Heart left ventricle (tissue), 13 donors: Measurements from ENCODE around the gene DMD.

Experiments used
- CTCF ChIP-seq, 12 donors: fragments of 200-600 bp; sonication (generic) in 4 of 12; IDR thresholded peaks; one replicate each; pipeline versions ENCODE4 v1.5.0 to v1.8.0; 2018 to 2022; ENCODE audit warnings: antibody characterized with exemption in 12 of 12, mild to moderate bottlenecking in 5 of 12
- POLR2A ChIP-seq, 2 donors: fragments of 450-650 bp; IDR thresholded peaks; one replicate each; pipeline ENCODE4 v1.6.1; 2017; ENCODE audit warnings: antibody characterized with exemption in 2 of 2, mild to moderate bottlenecking in 2 of 2, moderate library complexity in 2 of 2
- donor health status: ischemic (EF 13 %, LVEDD 7.1; RV severe dilation, severe dysfunction).
- donor health status: DM: no; HTN: yes; CAD: no.
- donor health status: DM: no; HTN: no; CAD: no.
- donor health status: ischemic (EF 25% LVEDD 6.9; RV normal size, moderate dysfunction).
- donor health status: ischemic (EF 25% LVEDD 5.7; RV mildly dilated, moderate dysfunction).
- donor health status: ischemic (EF 35%, LVEDD 5.7; RV mildly dilated, moderate dysfunction).
- donor health status: nonischemic (EF 11% LVEDD 7.7; RV severe dilation, severe dysfunction).
- donor health status: DM: yes; HTN: yes; CAD: no.
- donor health status: PGD.
- donor health status: ischemic (EF 29% LVEDD 5.4; RV normal size, mild dysfunction).
- donor health status: nonischemic (EF 23%, LVEDD 6.1; RV moderate dilation, normal function).

- TF ChIP-seq CTCF (IDR thresholded peaks at IDR 0.05) (no peak), POLR2A (IDR thresholded peaks at IDR 0.05) (no peak)
These were observed 84.9 kb downstream of the DMD start for GRCh38 chrX:33126469-33126868.
